Brain pericyte (primary cell): ENCODE measurements around the gene C14orf132.
A peak's percentile ranks its signal among the peaks of the same experiment; 100 is the strongest.

ENCODE experiments used
- DNase-seq: peaks from one replicate; pipeline ENCODE4 v3.0.0-alpha.2; 2012; ENCODE audit warnings: low read depth, low spot score

C14orf132 gene

DNA sequence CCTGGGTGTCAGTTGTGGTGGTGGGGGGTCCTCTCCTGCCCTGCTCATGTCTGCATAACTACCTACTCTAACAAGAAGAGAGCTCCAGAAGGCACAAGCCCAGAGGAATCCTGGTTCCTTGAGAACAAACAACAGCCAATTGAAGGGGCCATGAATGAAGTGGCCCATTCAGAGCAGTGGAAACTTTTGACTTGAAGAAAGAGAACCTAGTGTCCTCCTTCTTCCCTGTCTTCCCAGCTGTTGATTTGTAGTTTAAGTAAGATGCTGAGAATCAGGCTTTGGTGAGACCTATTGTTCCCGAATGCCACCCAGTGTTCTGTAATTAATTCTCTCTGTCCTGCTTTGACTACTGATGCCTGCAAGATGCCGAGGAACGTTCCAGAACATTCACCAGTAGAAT lies 79.2 kb downstream of the C14orf132 start:
- no peak for DNase-seq

DNA sequence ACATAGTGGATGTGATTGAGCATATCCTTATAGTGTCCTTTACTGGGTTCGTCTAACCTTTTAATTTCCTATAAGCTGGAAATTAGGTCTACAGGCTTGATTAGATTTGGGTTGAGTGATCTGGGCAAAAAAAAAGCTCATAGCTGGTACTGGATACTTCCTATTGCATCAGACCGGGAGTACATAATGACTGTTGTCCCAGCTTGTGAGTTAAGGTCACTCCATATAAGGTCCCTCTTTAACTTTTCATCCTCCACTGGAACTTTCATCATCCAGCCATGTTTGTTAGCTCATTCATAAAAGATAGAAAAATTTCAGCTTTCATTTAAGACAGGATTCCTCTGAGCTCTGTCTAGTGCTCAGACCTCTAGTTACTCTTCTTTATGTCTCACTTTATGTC lies 80.8 kb downstream of the C14orf132 start:
- DNase-seq = no peak

DNA sequence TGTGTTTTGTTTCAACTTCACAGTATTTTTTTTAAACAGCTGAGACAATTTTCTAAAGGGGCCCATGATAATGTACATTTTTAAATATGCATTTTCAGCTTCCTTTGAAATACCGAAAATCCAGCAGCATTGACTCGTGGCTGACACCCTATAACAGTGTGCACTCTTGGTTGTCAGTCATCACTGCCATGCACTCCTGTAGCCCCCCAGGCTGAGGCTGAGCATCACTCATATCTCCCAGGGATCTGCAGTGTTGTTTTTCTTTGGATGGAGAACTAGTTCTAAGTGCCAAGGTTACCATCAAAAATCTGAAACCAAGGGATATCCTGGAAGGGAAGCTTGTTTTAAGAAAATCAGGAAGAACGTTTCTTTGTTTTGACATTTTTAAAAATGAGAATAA lies 81.2 kb downstream of the C14orf132 start:
- no peak for DNase-seq

DNA sequence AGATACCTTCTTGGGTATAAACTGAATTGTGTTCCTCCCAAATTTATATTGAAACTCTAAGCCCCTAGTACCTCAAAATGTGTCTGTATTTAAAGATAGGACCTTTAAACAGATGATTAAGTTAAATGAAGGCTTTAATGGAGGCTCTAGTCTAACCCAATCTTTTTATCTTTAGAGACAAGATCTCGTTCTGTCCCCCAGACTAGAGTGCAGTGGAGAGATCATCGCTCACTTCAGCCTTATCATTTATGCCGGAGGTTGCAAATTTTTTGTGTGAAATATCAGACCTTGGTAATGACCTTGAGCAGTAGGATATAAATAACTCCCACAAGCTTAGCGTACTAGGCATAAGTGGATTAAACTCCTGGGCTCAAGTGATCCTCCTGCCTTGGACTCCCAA lies 81.8 kb downstream of the C14orf132 start:
- no peak for DNase-seq

DNA sequence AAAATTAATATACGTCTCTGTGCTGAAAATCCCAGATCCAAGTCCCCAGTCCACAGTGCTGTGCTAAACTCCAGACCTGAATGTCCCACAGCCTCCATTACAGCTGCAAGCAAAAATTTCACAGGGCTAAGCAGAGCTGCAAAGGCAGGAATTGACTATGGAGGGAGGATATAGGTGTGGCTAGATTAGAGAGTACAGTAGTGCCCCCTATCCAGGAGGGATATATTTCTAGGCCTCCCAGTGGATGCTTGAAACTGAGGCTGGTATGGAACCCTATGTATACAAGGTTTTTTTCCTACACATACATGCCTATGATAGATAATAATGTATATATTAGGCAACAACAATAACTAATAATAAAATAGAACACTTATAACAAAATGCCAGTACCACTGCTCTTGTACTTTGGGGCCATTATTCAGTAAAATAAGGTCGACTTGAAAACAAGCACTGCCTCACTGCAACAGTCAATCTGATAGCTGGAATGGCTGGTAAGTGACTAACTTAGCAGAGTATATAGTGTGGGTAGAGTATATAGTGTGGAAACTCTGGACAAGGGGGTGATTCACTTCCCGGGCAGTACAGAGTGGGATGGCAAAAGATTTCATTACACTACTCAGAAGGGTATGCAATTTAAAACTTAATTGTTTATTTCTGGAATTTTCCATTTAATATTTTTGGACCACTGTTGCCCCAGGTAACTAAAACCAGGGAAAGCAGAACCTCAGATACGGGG lies 82.7 kb downstream of the C14orf132 start:
- no peak for DNase-seq

DNA sequence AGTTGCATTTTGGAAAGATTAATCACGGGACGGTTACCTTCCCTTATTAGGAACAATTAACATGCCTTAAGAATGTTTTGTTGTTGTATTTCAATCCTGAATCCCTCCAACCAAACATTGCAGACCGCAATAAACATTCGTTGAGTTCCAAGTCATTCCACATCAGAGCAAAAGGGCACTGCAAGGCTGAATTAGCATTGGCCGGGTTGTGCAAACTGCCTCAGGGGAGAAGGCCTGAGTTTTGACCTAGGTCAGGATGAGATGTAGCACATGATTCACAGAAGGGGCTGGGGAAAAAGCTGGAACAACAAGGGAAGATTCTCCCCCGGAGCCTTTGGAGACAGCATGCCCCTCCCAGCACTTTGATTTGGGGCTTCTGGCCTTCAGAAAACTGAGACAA lies 83.3 kb downstream of the C14orf132 start:
- peak; percentile 67 for DNase-seq

DNA sequence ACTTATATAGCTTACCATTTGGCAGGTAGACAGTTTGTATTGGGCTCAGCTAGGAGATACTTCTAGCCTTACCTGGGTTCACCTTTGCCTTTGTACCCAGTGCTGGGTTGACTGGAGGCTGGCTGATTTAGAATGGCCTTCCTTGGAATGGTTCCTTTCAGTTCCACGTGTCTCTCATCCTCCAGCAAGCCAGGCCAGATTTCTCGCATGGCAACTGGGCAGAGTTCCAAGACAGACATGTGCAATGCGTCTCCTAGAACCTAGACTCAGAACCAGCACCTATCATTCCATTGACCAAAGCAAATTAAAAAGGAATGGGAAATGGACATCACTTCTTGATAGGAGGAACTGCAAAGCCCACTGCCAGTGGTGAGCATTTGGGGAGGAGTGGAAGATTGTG lies 86.4 kb downstream of the C14orf132 start:
- no peak for DNase-seq

DNA sequence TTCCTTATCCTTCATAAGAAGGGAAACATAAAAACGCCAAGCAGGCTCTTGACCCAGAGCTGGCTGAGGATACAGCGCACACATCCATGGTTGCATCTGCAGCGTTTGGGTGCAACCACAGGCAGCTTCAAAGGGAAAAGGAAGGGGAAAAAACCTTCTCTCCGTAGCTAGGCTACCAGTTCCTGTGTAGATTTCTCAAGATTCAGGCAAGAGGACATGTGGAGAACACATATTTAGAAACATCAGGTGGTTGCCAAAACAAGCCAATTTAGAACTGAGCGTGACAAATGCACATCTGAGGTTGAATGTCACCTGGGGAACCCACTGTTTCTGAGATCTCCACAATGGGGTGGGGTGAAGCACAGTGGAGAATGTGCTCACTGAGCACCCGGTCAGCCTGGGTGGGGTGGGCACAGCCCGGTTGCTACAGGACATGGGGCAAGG lies 87.2 kb downstream of the C14orf132 start:
- DNase-seq = no peak

DNA sequence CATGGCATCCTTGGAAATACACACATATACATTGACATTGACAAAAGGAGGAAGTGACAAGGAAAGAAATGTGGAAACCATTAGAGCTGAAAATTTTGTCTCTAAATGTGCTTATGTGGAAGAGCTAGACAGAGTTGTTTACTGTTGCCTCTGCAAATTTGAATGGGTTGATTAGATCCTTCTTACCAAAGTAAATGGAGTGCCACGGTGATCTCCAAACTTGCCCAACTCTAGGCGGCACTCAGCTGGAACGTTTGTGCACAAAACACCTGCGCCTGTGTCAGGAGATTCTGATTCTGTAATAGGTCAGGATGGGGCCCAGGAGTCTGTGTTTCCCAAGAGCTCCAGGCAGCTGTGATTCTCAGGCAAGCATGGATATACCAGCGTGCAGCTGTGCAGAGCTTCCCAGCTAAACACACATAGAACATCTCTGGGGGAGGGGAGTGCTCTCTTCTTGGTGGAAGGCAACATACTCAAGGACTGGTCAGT lies 87.7 kb downstream of the C14orf132 start:
- DNase-seq = no peak

DNA sequence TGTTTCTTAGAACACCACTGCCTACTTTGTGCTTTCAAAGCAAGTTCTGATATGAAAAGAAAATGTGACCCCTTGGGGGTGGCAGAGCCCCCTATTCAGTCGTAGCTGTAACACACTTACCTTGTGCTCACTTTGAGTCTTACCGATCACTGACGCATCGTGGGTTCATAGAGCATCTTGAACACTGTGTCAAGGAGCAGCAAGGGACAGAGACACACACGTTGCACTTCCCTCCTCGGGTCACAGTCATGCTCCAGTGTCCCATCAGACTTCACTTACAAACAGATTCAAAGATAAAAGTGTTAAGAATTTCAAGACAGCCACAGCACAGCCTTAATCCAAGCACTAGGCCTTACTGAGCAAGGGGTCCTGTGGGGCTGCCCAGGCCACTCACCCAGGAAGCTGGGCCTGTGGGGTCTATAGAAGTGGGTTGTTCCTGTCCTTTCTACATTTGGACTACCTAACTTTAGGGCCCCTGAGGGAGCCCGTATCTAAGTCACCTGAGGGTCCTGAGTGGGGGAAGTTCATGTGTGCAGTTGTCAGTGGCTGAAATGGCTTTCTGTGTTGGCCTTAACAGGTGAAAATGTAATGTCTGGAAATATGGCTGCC lies 90.1 kb downstream of the C14orf132 start:
- no peak for DNase-seq

DNA sequence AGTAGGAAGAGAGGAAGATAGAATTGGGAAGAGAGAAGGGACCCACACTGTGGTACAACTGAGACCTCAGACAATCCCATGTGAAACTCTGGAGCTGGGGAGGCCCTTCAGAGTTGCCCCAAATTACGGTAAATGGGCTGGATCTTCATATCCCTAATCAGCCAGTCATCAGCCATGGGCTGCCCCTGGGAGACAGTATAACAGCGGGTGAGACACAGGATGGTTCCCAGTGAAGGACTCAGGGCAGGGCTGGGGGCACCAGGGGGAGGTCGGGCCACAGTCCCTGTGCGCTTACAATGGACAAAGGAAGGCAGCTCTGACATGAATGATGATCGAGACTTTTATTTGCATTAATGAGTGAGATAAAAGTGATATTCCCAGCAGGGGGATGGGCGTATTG lies 91.2 kb downstream of the C14orf132 start:
- no peak for DNase-seq

DNA sequence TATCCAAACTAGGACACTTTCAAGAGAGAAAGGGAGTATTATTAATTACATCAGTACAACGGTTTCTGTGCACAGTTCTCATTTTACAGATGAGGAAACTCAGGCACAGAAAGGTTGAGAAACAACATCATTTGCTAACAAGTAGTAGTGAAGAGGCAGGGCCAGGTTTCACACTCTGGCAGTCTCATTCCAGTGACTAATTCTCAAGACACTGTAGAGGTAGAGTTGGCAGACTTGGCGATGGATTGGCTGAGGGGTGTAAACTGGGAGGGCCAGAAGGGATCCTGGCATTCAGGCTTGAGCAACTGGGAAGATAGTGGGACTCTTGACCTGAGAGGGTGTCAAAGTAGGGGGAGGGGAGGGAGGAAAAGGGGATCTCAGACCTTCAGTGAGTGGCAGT lies 91.7 kb downstream of the C14orf132 start:
- DNase-seq = no peak

DNA sequence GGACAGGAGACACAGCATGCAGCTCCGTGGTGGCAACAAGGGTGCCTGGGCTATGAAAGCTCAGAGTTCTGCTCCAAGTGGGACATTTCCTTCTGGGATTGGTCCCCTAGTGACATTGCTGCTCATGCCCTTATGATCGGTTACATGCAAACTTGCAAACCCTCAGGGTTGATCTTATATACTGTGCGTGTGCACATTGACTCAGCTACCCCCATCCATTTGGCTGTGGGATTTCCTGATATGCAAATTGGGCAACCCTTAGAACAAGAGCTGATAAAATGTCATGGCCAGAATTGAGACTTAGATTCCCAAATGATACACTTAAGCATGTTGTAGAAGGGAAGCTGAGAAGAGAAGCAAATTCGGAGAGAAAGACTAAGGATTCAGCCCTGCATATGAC lies 92.7 kb downstream of the C14orf132 start:
- no peak for DNase-seq

DNA sequence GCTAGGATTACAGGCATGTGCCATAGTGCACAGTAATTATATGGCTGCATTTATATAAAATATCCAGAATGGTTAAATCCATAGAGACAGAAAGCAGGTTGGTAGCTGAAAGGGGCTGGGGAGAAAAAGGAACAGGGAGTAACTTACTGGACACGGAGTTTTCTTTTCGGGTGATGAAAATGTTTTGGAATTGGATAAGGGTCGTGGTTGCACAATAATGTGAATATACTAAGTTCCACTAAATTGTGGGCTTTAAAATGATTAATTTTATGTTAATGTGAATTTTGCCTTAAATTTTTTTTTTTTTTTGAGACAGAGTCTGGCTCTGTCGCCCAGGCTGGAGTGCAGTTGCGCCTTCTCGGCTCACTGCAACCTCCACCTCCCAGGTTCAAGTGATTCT lies 95.3 kb downstream of the C14orf132 start:
- DNase-seq = no peak

DNA sequence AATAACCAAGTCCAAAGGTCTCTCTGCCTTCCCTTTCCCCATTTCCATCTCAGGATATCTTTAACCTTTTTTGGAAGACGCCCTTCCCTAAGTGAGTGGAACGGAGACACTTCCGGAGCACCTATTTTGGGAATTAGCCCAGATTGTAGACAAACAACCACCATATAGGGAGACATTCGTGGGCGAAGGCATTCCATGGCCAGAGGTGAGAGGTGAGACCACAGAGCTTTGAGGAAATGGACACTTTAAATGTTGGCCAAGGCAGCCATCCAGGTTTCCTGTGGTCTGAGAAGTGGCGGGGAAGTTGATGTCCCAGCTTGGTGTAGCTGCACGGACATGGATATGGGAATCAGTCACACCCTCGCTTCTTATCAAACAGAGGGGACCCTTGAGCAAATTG lies 96.1 kb downstream of the C14orf132 start:
- DNase-seq = no peak

DNA sequence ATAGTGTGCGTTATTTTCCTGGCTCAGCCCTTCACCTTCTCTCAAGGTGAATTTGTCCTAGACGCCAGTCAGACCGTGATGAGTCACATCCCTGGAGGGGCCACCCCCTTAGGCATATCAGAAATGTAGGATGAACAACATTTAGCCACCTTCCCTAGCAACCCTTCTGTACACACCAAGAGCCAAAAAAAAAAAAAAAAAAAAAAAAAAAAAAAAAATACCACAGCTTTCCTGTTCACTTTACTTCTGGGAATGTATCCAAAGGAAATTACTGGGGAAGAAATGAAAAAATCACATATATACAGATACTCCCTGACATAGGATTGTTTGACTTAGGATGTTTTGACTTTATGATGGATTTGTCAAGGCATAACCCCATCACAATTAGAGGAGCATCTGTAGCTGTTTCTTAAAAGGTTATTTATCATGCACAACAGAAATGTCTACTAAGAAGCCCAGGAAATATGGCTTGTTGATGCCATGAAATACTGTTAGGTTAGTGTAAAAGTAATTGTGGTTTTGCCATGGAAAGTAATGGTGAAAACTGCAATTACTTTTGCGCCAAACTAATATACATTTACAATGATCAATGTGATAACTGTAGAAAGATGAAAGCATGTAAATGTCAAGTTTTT lies 97.3 kb downstream of the C14orf132 start:
- DNase-seq = no peak

DNA sequence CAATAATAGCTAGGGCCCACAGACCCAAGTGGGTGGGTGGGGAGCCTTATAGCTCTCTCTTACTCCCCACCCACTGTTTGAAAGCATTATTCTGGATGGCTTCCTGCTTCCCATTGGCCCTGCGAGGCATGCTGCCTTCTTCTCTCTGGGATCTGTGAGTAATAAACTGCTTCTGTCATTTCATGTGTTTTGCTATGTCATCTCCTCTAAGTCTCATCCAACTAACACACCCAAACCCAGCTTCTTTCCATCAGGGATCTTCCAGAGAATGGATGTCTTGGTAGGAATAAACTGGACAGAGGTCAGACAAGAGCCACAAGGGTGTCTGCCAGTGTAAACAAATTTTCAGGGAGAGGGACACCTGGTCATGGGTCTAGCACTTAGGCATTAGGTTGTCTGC lies 99.1 kb downstream of the C14orf132 start:
- DNase-seq = no peak

DNA sequence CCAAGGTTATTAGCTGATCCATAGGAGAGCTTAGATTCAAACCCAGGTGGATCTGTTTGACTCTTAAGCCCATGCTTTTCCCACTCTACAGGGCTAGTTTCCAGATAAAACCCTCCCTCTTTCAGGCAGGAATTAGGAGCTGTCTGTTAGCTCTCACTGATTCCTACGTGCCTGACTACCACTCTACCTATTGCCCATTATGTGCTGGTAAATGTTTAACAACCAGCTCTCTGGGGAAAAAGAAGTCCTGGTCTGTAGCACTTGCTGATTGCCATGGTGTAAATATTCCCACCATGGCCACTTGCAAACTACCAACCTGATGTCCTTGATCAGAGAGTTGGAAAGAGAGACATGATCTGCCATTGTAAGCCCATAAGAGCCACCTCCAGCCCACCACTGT lies 100.0 kb downstream of the C14orf132 start:
- DNase-seq = no peak

DNA sequence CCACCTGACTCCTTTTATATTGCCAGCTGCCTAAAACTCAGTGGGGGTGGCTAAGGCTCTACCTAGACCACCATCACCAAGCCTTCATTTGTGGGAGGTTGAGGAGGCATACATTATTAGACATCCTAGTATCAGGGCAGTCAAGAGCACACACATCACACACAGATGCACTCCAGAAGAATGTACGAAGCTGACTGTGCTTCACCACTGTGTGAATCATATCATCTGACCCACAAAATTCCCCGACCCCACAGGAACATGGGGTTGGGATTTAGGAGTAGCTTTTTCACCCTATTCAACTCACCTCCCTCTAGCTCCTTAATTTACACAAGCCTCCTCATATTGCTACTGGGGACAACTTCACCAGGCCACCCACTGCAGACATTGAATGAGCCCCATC lies 100.7 kb downstream of the C14orf132 start:
- no peak for DNase-seq

DNA sequence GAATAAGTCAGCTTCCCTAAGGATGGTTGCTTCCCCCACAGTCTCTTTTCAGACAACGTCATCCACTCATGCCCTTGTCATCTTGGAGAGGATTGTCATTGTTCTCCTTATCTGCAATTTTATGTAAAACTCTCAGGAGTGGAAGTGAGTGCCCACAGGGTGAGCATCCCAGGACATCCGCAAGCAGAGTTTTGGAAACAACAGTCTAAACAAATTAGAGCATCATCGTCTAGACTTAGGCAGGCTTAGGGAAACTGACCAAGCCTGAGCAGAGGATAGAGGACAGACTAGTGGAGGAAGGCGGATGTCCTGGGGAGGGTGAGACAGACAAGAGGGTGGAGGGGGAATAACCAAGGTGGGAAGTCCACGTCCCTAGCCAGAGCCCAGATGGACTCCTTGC lies 101.8 kb downstream of the C14orf132 start:
- DNase-seq = no peak
